ENCODE data around the gene UQCRFS1.

Gene UQCRFS1

DNA sequence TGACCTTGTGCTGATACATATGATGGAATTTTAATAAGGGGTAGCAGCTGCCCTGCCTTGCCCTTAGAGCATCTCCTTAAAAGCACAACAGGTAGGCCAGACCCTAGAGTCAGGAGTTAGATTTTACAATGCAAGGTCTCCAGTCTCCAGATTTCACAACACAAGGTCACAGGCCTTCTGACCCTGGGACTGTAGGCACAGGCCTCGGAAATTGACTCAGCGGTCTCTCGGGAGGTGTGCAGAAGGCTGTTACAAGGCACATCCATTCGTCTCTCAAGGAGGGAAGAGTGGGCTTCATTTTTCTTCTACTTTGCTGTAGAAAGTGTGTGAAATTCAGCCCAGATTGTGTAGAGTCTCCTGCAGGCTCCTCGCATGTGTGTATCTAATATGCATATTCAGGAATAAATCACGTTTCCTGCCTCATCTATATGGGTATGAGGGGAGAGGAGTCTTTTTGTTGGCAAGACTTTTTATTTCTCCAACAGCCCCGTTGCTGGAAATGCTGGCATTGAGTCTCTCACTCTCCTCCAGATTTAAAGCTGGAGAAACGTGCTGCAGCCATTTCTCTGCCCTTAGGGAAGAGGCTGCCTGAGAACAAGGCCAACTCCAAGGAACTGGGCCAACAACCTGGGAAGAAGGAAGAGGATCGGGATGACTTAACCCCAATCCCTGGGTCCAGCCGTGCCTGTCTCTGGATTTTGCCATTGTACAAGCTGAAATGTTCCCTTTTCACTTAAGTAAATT lies 24.5 kb downstream of the UQCRFS1 start:
- H3K4me3 ChIP-seq (replicated peaks; ENCODE audit: insufficient read depth, low read length), result no peak overlapping the region
- no peak for TF ChIP-seq GABPA (IDR thresholded peaks at IDR 0.05; ENCODE audit: low read depth)
- TF ChIP-seq REST (IDR thresholded peaks at IDR 0.05; ENCODE audit: insufficient replicate concordance, low read depth), result no peak
- no peak for TF ChIP-seq POLR2AphosphoS5 (IDR thresholded peaks at IDR 0.05; ENCODE audit: low read depth)
- no peak for TF ChIP-seq SPI1 (IDR thresholded peaks at IDR 0.05; ENCODE audit: borderline replicate concordance, low read depth)
- TF ChIP-seq, protein P1, sequence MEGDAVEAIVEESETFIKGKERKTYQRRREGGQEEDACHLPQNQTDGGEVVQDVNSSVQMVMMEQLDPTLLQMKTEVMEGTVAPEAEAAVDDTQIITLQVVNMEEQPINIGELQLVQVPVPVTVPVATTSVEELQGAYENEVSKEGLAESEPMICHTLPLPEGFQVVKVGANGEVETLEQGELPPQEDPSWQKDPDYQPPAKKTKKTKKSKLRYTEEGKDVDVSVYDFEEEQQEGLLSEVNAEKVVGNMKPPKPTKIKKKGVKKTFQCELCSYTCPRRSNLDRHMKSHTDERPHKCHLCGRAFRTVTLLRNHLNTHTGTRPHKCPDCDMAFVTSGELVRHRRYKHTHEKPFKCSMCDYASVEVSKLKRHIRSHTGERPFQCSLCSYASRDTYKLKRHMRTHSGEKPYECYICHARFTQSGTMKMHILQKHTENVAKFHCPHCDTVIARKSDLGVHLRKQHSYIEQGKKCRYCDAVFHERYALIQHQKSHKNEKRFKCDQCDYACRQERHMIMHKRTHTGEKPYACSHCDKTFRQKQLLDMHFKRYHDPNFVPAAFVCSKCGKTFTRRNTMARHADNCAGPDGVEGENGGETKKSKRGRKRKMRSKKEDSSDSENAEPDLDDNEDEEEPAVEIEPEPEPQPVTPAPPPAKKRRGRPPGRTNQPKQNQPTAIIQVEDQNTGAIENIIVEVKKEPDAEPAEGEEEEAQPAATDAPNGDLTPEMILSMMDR (IDR thresholded peaks at IDR 0.05; ENCODE audit: insufficient read depth, low read length), result no peak
- DNase-seq (ENCODE audit: low read depth in 1 of 2, low spot score in 1 of 2), result no peak
- H3K27me3 ChIP-seq (ENCODE audit: insufficient read depth, poor library complexity, severe bottlenecking), result no peaks in the 10 kb centered on the region
- no peak overlapping the region for H3K27ac ChIP-seq (replicated peaks)

DNA sequence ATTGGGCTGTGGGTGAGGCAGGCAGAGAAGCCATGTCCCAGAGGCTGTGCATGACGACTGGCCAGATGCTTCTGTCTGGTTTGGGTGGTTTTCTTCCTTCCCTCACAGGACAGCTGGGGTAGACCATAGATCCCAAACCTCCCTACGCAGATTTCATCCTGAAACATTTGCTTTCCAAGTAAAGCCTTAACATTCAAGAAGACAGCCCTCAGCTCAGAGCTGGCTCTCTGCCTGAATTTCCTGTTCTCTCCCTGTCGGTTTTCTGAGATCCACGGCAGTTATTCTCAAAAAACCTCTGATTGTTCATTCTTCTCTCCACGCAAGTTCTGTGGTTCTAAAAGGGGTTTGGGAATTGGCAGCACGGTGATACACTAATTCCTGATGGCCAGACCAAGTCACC lies 25.3 kb downstream of the UQCRFS1 start:
- no peak for DNase-seq (ENCODE audit: low read depth in 1 of 2, low spot score in 1 of 2)
- Histone ChIP-seq H3K4me3 (replicated peaks; ENCODE audit: insufficient read depth, low read length) (no peak overlapping the region), H3K27ac (replicated peaks) (no peak overlapping the region), H3K27me3 (ENCODE audit: insufficient read depth, poor library complexity, severe bottlenecking) (no peaks in the 10 kb centered on the region)
- no peak for TF ChIP-seq REST (IDR thresholded peaks at IDR 0.05; ENCODE audit: insufficient replicate concordance, low read depth)
- TF ChIP-seq SPI1 (IDR thresholded peaks at IDR 0.05; ENCODE audit: borderline replicate concordance, low read depth), result no peak
- no peak for TF ChIP-seq POLR2AphosphoS5 (IDR thresholded peaks at IDR 0.05; ENCODE audit: low read depth)
- TF ChIP-seq, protein P1 (IDR thresholded peaks at IDR 0.05; ENCODE audit: insufficient read depth, low read length), result no peak
- no peak for TF ChIP-seq GABPA (IDR thresholded peaks at IDR 0.05; ENCODE audit: low read depth)

DNA sequence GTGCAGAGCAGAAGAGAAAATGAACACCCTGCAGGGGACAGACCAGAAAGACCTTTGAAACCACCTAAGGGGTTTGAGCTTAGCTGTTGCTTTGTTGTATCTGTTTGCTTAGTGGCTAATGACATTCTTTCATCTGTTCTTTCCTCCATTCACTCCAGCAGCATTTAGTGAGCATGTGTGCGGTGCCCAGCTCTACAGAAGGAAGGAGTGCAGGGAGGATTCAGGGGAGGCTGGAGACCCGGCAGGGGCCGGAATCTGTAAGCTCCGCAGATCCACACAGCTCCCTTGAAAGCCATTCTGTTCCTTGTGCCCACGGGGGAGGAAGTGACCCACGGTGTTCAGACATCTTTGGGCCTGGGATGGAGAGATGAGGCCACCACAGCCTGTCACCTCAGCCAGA lies 27.5 kb downstream of the UQCRFS1 start:
- DNase-seq (ENCODE audit: low read depth in 1 of 2, low spot score in 1 of 2), result no peak
- no peak for TF ChIP-seq SPI1 (IDR thresholded peaks at IDR 0.05; ENCODE audit: borderline replicate concordance, low read depth)
- TF ChIP-seq REST (IDR thresholded peaks at IDR 0.05; ENCODE audit: insufficient replicate concordance, low read depth), result no peak
- no peak for TF ChIP-seq POLR2AphosphoS5 (IDR thresholded peaks at IDR 0.05; ENCODE audit: low read depth)
- no peak for TF ChIP-seq GABPA (IDR thresholded peaks at IDR 0.05; ENCODE audit: low read depth)
- TF ChIP-seq, protein P1 (IDR thresholded peaks at IDR 0.05; ENCODE audit: insufficient read depth, low read length), result no peak
- no peaks in the 10 kb centered on the region for H3K27me3 ChIP-seq (ENCODE audit: insufficient read depth, poor library complexity, severe bottlenecking)
- no peak overlapping the region for H3K27ac ChIP-seq (replicated peaks)
- H3K4me3 ChIP-seq (replicated peaks; ENCODE audit: insufficient read depth, low read length), result no peak overlapping the region

Data from HL-60 (cell line).